PC-3 (cell line): ENCODE results near the gene PCED1B.

Experiments used
- EZH2phosphoT487 ChIP-seq: fragments of 300-600 bp; sonication (generic); IDR thresholded peaks from 2 replicates; pipeline ENCODE4 v1.6.1; 2018; ENCODE audit warnings: mild to moderate bottlenecking, antibody characterized with exemption, low read length, borderline replicate concordance
- TF ChIP-seq, protein P1 (sequence below): fragments of 300-600 bp; sonication (generic); conservative IDR thresholded peaks from 2 replicates; pipeline ENCODE4 v1.5.1; 2017; ENCODE audit warnings: antibody characterized with exemption, low read depth, mild to moderate bottlenecking, low read length

DNA sequence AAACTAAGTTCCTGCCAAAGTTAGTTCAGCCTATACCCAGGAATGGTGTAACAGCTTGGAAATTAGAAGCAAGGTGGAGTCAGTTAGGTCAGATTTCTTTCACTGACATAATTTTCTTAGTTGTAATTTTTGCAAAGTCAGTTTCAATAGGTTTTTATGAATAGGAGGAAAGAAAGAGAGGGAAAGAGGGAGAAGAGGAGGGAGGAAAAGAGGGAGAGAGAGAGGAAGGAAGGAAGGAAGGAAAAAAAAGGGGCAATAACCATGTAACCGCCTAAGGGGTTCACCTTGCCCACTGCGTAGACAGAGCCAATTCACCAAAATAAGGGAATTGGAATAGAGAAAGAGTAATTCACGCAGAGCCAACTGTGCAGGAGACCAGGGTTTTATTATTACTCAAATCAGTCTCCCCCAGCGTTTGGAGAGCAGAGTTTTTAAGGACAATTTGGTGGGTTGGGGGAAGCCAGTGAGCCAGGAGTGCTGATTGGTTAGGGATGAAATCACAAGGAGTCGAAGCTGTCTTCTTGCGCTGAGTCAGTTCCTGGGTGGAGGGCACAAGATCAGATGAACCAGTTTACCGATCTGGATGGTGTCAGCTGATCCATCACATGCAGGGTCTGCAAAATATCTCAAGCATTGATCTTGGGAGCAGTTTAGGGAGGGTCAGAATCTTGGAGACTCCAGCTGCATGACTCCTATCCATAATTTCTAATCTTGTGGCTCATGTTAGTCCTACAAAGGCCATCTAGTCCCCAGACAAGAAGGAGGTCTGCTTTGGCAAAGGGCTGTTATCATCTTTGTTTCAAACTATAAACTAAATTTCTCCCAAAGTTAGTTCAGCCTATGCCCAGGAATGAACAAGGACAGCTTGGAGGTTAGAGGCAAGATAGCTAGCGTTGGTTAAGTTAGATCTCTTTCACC, 126.4 kb downstream of the PCED1B start:
- TF ChIP-seq EZH2phosphoT487: no peak
- TF ChIP-seq, protein P1, sequence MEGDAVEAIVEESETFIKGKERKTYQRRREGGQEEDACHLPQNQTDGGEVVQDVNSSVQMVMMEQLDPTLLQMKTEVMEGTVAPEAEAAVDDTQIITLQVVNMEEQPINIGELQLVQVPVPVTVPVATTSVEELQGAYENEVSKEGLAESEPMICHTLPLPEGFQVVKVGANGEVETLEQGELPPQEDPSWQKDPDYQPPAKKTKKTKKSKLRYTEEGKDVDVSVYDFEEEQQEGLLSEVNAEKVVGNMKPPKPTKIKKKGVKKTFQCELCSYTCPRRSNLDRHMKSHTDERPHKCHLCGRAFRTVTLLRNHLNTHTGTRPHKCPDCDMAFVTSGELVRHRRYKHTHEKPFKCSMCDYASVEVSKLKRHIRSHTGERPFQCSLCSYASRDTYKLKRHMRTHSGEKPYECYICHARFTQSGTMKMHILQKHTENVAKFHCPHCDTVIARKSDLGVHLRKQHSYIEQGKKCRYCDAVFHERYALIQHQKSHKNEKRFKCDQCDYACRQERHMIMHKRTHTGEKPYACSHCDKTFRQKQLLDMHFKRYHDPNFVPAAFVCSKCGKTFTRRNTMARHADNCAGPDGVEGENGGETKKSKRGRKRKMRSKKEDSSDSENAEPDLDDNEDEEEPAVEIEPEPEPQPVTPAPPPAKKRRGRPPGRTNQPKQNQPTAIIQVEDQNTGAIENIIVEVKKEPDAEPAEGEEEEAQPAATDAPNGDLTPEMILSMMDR: no peak
